Measurements from ENCODE around the gene ZNF865. TPM values are rescaled to one million over a fixed set of nuclear protein-coding genes. Genes with fewer than 3 reads are reported as not detected.
A peak's percentile ranks its signal among the peaks of the same experiment; 100 is the strongest.

ZNF865 gene
- total RNA-seq, result 10.1 and 11.4 TPM in 2 replicates
- polyA plus RNA-seq, result 4.0 and 5.2 TPM in 2 replicates
- 1.9 and 3.5 TPM in 2 replicates for polyA plus RNA-seq (2011; cell fraction: cytosol; rRNA removed)
- polyA plus RNA-seq (2011; cell fraction: nucleus; rRNA removed), result 2.5 and 2.7 TPM in 2 replicates
- 2.3 and 5.0 TPM in 2 replicates for polyA plus RNA-seq (2012)
- polyA minus RNA-seq, result 2.0 and 2.1 TPM in 2 replicates
- 6.6 TPM for polyA minus RNA-seq (2011; cell fraction: cytosol; rRNA and poly(A)+ RNA removed)
- 1.2 and 2.5 TPM in 2 replicates for polyA minus RNA-seq (2011; cell fraction: nucleus; rRNA and poly(A)+ RNA removed)
- Bru-seq, nascent RNA, result percentile 67 among the genes with signal in this experiment
- BruChase-seq, experiment 1, labeled RNA remaining after a 6-hour chase, result percentile 74 among the genes with signal in this experiment
- percentile 77 among the genes with signal in this experiment for BruChase-seq, experiment 2, labeled RNA remaining after a 2-hour chase
- long read RNA-seq, partial matches to known transcripts, result 0 of 6 reads
- long read RNA-seq, other reads (novel, unspliced or antisense), result 6 of 6 reads

- Histone ChIP-seq H3K79me2 (ENCODE audit: control insufficient read depth, insufficient read depth, low read length) (peaks cover 22% of the 10 kb centered on the region), H3K9me3 (replicated peaks; ENCODE audit: control insufficient read depth, insufficient read depth, low read length) (no peaks in the 10 kb centered on the region), H3K4me1 (ENCODE audit: control insufficient read depth, extremely low read depth, insufficient read depth, low read length) (peaks cover 19% of the 10 kb centered on the region), H3K4me3 (replicated peaks in 1 of 3; ENCODE audit: insufficient read depth in 1 of 3, low read depth in 1 of 3, low read length in 3 of 3) (peak within 1 kb of the TSS; percentile 52 to 96 (median 69)), H3K9ac (replicated peaks; ENCODE audit: extremely low read depth, insufficient read depth, low read length) (peak within 1 kb of the TSS; percentile 76), H4K20me1 (replicated peaks; ENCODE audit: control insufficient read depth, extremely low read depth, insufficient read depth, low read length) (no peaks in the 10 kb centered on the region), H2AFZ (ENCODE audit: low read depth, low read length) (peak within 1 kb of the TSS; percentile 72), H3K36me3 (ENCODE audit: control insufficient read depth in 2 of 2, extremely low read depth in 1 of 2, insufficient read depth in 2 of 2, low read length in 2 of 2) (peaks cover 0 to 5% of the 10 kb centered on the region in 2 experiments), H3K27ac (ENCODE audit: insufficient read depth, low read depth, low read length) (peak within 1 kb of the TSS; percentile 76), H3K27me3 (ENCODE audit: control insufficient read depth in 2 of 2, insufficient read depth in 2 of 2, low read length in 2 of 2) (no peaks in the 10 kb centered on the region), H3K4me2 (ENCODE audit: insufficient read depth, low read length) (peak within 1 kb of the TSS; percentile 86), H3K9me1 (replicated peaks; ENCODE audit: control insufficient read depth, extremely low read depth, insufficient read depth, low read length) (no peaks in the 10 kb centered on the region)
- CTCF ChIA-PET, result interaction anchor here (0.7 to 3.8 kb wide), 29 partner anchors 12 to 465 kb away, joined by 3 to 40 read pairs (median 5); partner anchors contain the start of genes NAT14, ZNF628 and ZNF784
- intact Hi-C loops (cut with micrococcal nuclease) (loop anchor here (1.0 to 10.0 kb wide), 7 partner anchors 18 to 440 kb away; partner anchors contain the start of genes C19orf85, DNAAF3, ISOC2 and PPP6R1), dilution Hi-C loops (cut with MboI; ENCODE audit: extremely low pct_ligation_motif_present, low sequenced_read_pairs) (loop anchor here (10.0 kb wide), 1 partner anchor 91 kb away; no protein-coding TSS in a partner anchor)
- POLR2A ChIA-PET, result interaction anchor here (1.0 to 1.6 kb wide), 2 partner anchors 12 to 48 kb away, joined by 3 to 5 read pairs; no protein-coding TSS in a partner anchor
- no TSS peak for BruUV-seq (replicated peaks)
- DNase-seq (ENCODE audit: low read depth, low spot score) (peak; percentile 87), FAIRE-seq (peak; percentile 83)
- TF ChIP-seq POLR2A (IDR thresholded peaks at IDR 0.05; ENCODE audit: low read depth, low read length) (peak; percentile 37), CTCF (IDR thresholded peaks at IDR 0.05; ENCODE audit: extremely low read depth in 1 of 2, insufficient read depth in 1 of 2, low read depth in 1 of 2, low read length in 2 of 2) (peak; percentile 67 to 81), JUN (IDR thresholded peaks at IDR 0.05; ENCODE audit: borderline replicate concordance, insufficient read depth, insufficient read length, low read depth) (no peak), POLR2AphosphoS5 (IDR thresholded peaks at IDR 0.05; ENCODE audit: insufficient read depth, low read depth, low read length) (no peak)
These were observed at the start of gene ZNF865 for GRCh38 chr19:55605637-55606470. TSS of gene ZNF865 (plus strand) at chr19:55605647. CDS start at chr19:55613619, 7,972 bp downstream.
